HepG2 (cell line): ENCODE data around the gene IRS1. TPM values are rescaled to one million over a fixed set of nuclear protein-coding genes. Genes with fewer than 3 reads are reported as not detected.

Experiments used
- CHD4 ChIP-seq: fragments of 200-600 bp; sonication (generic); IDR thresholded peaks from 2 replicates; pipeline ENCODE4 v1.7.0; 2017; ENCODE audit warnings: mild to moderate bottlenecking, low read length, borderline replicate concordance
- ELF1 ChIP-seq: sonication (generic); formaldehyde crosslinking; IDR thresholded peaks from 2 replicates; pipeline ENCODE4 v1.4.0; 2020; ENCODE audit warnings: missing genetic modification reagents
- FOXA3 ChIP-seq: IDR thresholded peaks from 2 replicates; pipeline ENCODE4 v1.6.1; 2016; ENCODE audit warnings: missing genetic modification reagents, missing compliant biosample characterization
- FOXJ3 ChIP-seq: sonication (generic); formaldehyde crosslinking; IDR thresholded peaks from 2 replicates; pipeline ENCODE4 v1.4.0; 2020; ENCODE audit warnings: missing genetic modification reagents, mild to moderate bottlenecking, borderline replicate concordance
- HDAC1 ChIP-seq: sonication (generic); formaldehyde crosslinking; IDR thresholded peaks from 2 replicates; pipeline ENCODE4 v1.5.1; 2020; ENCODE audit warnings: mild to moderate bottlenecking, missing genetic modification reagents
- MIXL1 ChIP-seq: IDR thresholded peaks from 2 replicates; pipeline ENCODE4 v1.6.1; 2016
- ONECUT2 ChIP-seq: sonication (generic); formaldehyde crosslinking; IDR thresholded peaks from 2 replicates; pipeline ENCODE4 v1.4.0; 2020; ENCODE audit warnings: missing genetic modification reagents
- SKI ChIP-seq: fragments of 450-650 bp; IDR thresholded peaks from one replicate; pipeline ENCODE4 v1.6.1; 2018; ENCODE audit warnings: mild to moderate bottlenecking; ENCODE audit not compliant: partially characterized antibody
- ZEB1 ChIP-seq: IDR thresholded peaks from 2 replicates; pipeline ENCODE4 v1.6.1; 2012; ENCODE audit warnings: mild to moderate bottlenecking, low read depth, inconsistent platforms; ENCODE audit not compliant: insufficient replicate concordance
- ZNF256 ChIP-seq: sonication (generic); formaldehyde crosslinking; conservative IDR thresholded peaks from 2 replicates; pipeline ENCODE4 v1.4.0; 2020; ENCODE audit warnings: missing genetic modification reagents
- ZNF616 ChIP-seq: sonication (generic); formaldehyde crosslinking; IDR thresholded peaks from 2 replicates; pipeline ENCODE4 v1.5.0; 2020; ENCODE audit warnings: low read depth, mild to moderate bottlenecking, missing genetic modification reagents
- polyA plus RNA-seq, 8 experiments: library from polyadenylated mRNA; depleted of rRNA in 3 of 8; stranded (reverse) in 7 of 8; unstranded in 1 of 8; fragments of >200 nt; fragmentation: Illumina TruSeq in 4 of 8; extraction: Trizol in 4 of 8; gene quantifications; 2 replicates each; pipeline versions ENCODE4 v1.2.1 to v1.2.3, GENCODE V29; 2011 to 2016; ENCODE audit warnings: low read depth in 4 of 8, missing spikeins in 1 of 8, mixed read lengths in 1 of 8; ENCODE audit not compliant: insufficient read depth in 1 of 8
- total RNA-seq, 5 experiments: library from RNA; depleted of rRNA; stranded (reverse); fragments of >200 nt; fragmentation: Illumina TruSeq; extraction: Trizol; gene quantifications; 2 replicates each; pipeline ENCODE4 v1.2.3, GENCODE V29; 2016; ENCODE audit warnings: low read depth in 1 of 5
- TF ChIP-seq, protein P1 (sequence below): sonication (generic); formaldehyde crosslinking; IDR thresholded peaks from 2 replicates; pipeline ENCODE4 v1.5.1; 2020; ENCODE audit warnings: mild to moderate bottlenecking, missing genetic modification reagents, moderate library complexity
- TF ChIP-seq, protein P2 (sequence below): sonication (generic); formaldehyde crosslinking; IDR thresholded peaks from 2 replicates; pipeline ENCODE4 v1.5.0; 2020; ENCODE audit warnings: missing genetic modification reagents
- TF ChIP-seq, protein P3 (sequence below): sonication (generic); formaldehyde crosslinking; IDR thresholded peaks from 2 replicates; pipeline ENCODE4 v1.5.0; 2020; ENCODE audit warnings: missing genetic modification reagents
- TF ChIP-seq, protein P4 (sequence below): IDR thresholded peaks from 2 replicates; pipeline ENCODE4 v1.6.1; 2016; ENCODE audit warnings: control low read depth
- TF ChIP-seq, protein P5 (sequence below): sonication (generic); formaldehyde crosslinking; IDR thresholded peaks from 2 replicates; pipeline ENCODE4 v1.4.0; 2020; ENCODE audit warnings: mild to moderate bottlenecking, missing genetic modification reagents
- TF ChIP-seq, protein P6 (sequence below): sonication (generic); formaldehyde crosslinking; IDR thresholded peaks from 2 replicates; pipeline ENCODE4 v1.4.0; 2020; ENCODE audit warnings: mild to moderate bottlenecking, missing genetic modification reagents

IRS1 gene
- total and polyA plus RNA-seq, 2 of the 13 experiments (the other 11 are each of a cell fraction or from before 2014, with no cell fraction given): 8.7 to 9.0 TPM

DNA sequence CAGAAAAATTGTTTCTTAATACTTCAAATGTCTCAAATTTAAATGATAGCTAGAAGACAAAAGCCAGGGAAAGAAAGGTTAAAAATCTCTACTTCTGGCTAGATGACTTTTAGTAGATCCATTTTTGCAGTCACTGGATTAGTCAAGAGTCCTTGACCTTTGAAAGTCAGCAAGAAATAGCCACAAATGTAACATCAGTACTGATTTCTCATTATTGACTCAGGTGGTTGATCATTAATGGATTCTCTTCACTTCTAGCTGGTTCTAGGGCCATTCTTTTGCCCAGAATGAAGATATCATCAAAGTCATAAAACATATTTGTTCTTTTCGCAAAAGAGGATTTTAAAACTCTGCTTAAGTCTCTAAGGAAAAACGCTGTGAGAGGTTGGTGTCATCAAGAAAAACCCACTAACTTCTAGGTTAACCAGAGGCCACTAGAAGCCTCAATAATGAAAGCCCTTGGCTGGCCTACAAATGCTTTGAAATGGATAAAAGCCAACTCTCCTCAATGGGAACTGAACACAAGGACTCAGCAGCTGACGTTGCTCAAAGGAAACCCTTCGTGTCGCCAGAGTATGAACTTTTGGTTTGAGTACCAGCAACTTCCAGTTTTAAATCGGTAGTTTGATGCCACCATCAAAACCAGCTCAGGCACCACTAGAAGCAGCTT is 66.3 kb downstream of the IRS1 start (continued):
- TF ChIP-seq, protein P1, sequence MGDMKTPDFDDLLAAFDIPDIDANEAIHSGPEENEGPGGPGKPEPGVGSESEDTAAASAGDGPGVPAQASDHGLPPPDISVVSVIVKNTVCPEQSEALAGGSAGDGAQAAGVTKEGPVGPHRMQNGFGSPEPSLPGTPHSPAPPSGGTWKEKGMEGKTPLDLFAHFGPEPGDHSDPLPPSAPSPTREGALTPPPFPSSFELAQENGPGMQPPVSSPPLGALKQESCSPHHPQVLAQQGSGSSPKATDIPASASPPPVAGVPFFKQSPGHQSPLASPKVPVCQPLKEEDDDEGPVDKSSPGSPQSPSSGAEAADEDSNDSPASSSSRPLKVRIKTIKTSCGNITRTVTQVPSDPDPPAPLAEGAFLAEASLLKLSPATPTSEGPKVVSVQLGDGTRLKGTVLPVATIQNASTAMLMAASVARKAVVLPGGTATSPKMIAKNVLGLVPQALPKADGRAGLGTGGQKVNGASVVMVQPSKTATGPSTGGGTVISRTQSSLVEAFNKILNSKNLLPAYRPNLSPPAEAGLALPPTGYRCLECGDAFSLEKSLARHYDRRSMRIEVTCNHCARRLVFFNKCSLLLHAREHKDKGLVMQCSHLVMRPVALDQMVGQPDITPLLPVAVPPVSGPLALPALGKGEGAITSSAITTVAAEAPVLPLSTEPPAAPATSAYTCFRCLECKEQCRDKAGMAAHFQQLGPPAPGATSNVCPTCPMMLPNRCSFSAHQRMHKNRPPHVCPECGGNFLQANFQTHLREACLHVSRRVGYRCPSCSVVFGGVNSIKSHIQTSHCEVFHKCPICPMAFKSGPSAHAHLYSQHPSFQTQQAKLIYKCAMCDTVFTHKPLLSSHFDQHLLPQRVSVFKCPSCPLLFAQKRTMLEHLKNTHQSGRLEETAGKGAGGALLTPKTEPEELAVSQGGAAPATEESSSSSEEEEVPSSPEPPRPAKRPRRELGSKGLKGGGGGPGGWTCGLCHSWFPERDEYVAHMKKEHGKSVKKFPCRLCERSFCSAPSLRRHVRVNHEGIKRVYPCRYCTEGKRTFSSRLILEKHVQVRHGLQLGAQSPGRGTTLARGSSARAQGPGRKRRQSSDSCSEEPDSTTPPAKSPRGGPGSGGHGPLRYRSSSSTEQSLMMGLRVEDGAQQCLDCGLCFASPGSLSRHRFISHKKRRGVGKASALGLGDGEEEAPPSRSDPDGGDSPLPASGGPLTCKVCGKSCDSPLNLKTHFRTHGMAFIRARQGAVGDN: no peak
- TF ChIP-seq CHD4 (peak; percentile 95; the same call in 1 of the 2 replicates), FOXJ3 (CRISPR knock-in tag) (peak; percentile 97; the same call in 1 of the 2 replicates), HDAC1 (CRISPR knock-in tag) (peak; percentile 91), ELF1 (no peak), ZNF616 (CRISPR knock-in tag) (no peak), ONECUT2 (CRISPR knock-in tag) (peak; percentile 89), ZEB1 (peak; percentile 60), FOXA3 (CRISPR knock-in tag) (peak; percentile 99), SKI (peak; percentile 19), MIXL1 (CRISPR knock-in tag) (peak; percentile 99), ZNF256 (no peak)
- TF ChIP-seq, protein P2, sequence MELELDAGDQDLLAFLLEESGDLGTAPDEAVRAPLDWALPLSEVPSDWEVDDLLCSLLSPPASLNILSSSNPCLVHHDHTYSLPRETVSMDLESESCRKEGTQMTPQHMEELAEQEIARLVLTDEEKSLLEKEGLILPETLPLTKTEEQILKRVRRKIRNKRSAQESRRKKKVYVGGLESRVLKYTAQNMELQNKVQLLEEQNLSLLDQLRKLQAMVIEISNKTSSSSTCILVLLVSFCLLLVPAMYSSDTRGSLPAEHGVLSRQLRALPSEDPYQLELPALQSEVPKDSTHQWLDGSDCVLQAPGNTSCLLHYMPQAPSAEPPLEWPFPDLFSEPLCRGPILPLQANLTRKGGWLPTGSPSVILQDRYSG (CRISPR knock-in tag): no peak
- TF ChIP-seq, protein P3, sequence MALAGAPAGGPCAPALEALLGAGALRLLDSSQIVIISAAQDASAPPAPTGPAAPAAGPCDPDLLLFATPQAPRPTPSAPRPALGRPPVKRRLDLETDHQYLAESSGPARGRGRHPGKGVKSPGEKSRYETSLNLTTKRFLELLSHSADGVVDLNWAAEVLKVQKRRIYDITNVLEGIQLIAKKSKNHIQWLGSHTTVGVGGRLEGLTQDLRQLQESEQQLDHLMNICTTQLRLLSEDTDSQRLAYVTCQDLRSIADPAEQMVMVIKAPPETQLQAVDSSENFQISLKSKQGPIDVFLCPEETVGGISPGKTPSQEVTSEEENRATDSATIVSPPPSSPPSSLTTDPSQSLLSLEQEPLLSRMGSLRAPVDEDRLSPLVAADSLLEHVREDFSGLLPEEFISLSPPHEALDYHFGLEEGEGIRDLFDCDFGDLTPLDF (CRISPR knock-in tag): no peak; the same call in 1 of the 2 replicates
- TF ChIP-seq, protein P4, sequence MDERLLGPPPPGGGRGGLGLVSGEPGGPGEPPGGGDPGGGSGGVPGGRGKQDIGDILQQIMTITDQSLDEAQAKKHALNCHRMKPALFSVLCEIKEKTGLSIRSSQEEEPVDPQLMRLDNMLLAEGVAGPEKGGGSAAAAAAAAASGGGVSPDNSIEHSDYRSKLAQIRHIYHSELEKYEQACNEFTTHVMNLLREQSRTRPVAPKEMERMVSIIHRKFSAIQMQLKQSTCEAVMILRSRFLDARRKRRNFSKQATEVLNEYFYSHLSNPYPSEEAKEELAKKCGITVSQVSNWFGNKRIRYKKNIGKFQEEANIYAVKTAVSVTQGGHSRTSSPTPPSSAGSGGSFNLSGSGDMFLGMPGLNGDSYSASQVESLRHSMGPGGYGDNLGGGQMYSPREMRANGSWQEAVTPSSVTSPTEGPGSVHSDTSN (CRISPR knock-in tag): no peak
- TF ChIP-seq, protein P5, sequence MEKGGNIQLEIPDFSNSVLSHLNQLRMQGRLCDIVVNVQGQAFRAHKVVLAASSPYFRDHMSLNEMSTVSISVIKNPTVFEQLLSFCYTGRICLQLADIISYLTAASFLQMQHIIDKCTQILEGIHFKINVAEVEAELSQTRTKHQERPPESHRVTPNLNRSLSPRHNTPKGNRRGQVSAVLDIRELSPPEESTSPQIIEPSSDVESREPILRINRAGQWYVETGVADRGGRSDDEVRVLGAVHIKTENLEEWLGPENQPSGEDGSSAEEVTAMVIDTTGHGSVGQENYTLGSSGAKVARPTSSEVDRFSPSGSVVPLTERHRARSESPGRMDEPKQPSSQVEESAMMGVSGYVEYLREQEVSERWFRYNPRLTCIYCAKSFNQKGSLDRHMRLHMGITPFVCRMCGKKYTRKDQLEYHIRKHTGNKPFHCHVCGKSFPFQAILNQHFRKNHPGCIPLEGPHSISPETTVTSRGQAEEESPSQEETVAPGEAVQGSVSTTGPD: no peak
- TF ChIP-seq, protein P6, sequence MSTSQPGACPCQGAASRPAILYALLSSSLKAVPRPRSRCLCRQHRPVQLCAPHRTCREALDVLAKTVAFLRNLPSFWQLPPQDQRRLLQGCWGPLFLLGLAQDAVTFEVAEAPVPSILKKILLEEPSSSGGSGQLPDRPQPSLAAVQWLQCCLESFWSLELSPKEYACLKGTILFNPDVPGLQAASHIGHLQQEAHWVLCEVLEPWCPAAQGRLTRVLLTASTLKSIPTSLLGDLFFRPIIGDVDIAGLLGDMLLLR (CRISPR knock-in tag): no peak
